ENCODE measurements around the gene NOC2L.
A peak's percentile ranks its signal among the peaks of the same experiment; 100 is the strongest.
"Not testable (repeated sequence)": the region's sequence is repeated elsewhere in the genome, so short reads cannot be mapped to it uniquely, and the experiment has no call there.

The NOC2L gene

GRCh38 chr1:962381-963300, 3.6 kb upstream of the NOC2L start:
- DNase-seq (ENCODE audit: low read depth), result no peak

GRCh38 chr1:961132-961669, 2.1 kb upstream of the NOC2L start:
- DNase-seq (ENCODE audit: low read depth), result no peak

GRCh38 chr1:960363-961131, 1.5 kb upstream of the NOC2L start, which contains the start of gene KLHL17:
TSS of gene KLHL17 (plus strand) at chr1:960584. CDS start at chr1:960694, 110 bp downstream.
- DNase-seq (ENCODE audit: low read depth), result peak; percentile 51

GRCh38 chr1:959731-960362, 791 bp upstream of the NOC2L start:
- no peak for DNase-seq (ENCODE audit: low read depth)

- DNase-seq (ENCODE audit: low read depth), result no peak
Observed at GRCh38 chr1:956636-957035, 2.4 kb downstream of the NOC2L start.

GRCh38 chr1:955474-955873, 3.6 kb downstream of the NOC2L start:
- DNase-seq (ENCODE audit: low read depth), result no peak

- no peak for DNase-seq (ENCODE audit: low read depth)
Observed at GRCh38 chr1:954927-955326, 4.1 kb downstream of the NOC2L start.

GRCh38 chr1:953524-954320, 5.3 kb downstream of the NOC2L start:
- no peak for DNase-seq (ENCODE audit: low read depth)

- no peak for DNase-seq (ENCODE audit: low read depth)
Observed at GRCh38 chr1:952603-953002, 6.5 kb downstream of the NOC2L start.

GRCh38 chr1:952201-952600, 6.9 kb downstream of the NOC2L start:
- DNase-seq (ENCODE audit: low read depth), result no peak

- DNase-seq (ENCODE audit: low read depth), result no peak
Observed at GRCh38 chr1:951364-951763, 7.7 kb downstream of the NOC2L start.

GRCh38 chr1:950881-951280, 8.2 kb downstream of the NOC2L start:
- no peak for DNase-seq (ENCODE audit: low read depth)

GRCh38 chr1:950268-950667, 8.8 kb downstream of the NOC2L start:
- no peak for DNase-seq (ENCODE audit: low read depth)

- no peak for DNase-seq (ENCODE audit: low read depth)
Observed at GRCh38 chr1:947958-948357, 11.1 kb downstream of the NOC2L start.

- DNase-seq (ENCODE audit: low read depth), result not testable (repeated sequence)
Observed at GRCh38 chr1:946811-947210, 12.2 kb downstream of the NOC2L start.

GRCh38 chr1:945688-946556, 13.1 kb downstream of the NOC2L start:
- DNase-seq (ENCODE audit: low read depth), result no peak

GRCh38 chr1:944341-945325, 14.4 kb downstream of the NOC2L start:
- no peak for DNase-seq (ENCODE audit: low read depth)

GRCh38 chr1:943545-944340, 15.3 kb downstream of the NOC2L start:
- DNase-seq (ENCODE audit: low read depth), result no peak

All from stimulated activated CD8-positive, alpha-beta memory T cell treated with anti-CD3 and anti-CD28 coated beads, Interleukin-15, amount 100 ng/mL, for 1 hour (primary cell).